ENCODE measurements around the gene ZFPM1. TPM values are rescaled to one million over a fixed set of nuclear protein-coding genes. Genes with fewer than 3 reads are reported as not detected.

ZFPM1 gene
- total RNA-seq, 1 experiment from 2014 or later: 14.6 TPM

DNA sequence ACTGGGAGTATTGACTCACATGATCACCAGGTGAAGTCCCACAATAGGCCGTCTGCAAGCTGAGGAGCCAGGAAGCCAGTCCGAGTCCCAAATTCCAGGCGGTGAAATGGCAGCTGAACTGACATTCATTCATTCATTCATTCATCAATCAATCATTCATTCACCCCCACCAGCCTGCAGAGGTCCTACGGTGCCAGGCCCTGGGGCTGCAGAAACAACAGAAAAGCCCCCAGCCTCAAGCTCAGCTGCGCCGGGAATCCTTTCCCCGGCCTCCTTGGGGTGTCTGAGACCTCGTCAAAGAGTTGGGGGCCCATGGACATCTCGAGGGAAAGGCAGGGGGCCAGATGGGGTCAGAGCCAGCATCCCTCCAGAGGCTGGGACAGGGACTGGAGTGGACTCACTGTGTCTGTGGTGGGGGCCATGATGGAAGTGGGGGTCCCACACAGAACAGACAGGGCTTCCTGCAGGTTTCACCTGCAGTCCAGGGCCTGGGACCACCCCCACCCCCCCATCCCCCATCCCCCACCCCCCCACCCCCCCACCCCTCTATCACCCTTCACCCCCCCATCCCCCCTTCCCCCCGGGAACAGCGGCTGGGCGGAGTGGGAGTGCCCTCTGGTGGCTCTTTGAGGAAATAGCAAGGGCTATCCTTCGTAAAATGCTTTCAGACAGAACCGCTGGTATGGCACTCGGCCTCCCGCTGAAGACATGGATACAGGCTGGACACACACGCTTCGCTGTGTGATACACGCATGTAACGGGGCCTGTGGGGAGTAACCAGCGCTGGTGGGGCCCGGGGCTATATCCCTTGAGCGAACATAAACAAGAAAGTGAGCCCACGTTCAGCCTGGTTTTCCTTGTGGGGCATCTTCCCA, 108.6 kb downstream of the ZFPM1 start:
- H3K9ac ChIP-seq (ENCODE audit: low read length): peak overlapping the region; percentile 6; the same call in 1 of the 2 replicates
- peak; percentile 36 for DNase-seq (ENCODE audit: low read depth, low spot score)

More for the DNA sequence above, 108.6 kb downstream of the ZFPM1 start:
- H3K4me3 ChIP-seq (replicated peaks in 1 of 2; ENCODE audit: low read depth in 1 of 2, low read length in 2 of 2): peak overlapping the region; percentile 28 to 45
- no peaks in the 10 kb centered on the region for H3K9me2 ChIP-seq (ENCODE audit: insufficient read depth)
- H3K27ac ChIP-seq (ENCODE audit: low read depth, low read length): no peak overlapping the region; the same call in 1 of the 2 replicates
- H3K36me3 ChIP-seq (ENCODE audit: control insufficient read depth in 1 of 2, insufficient read depth in 2 of 2, low read length in 2 of 2): no peaks in the 10 kb centered on the region
- ATAC-seq: peak; percentile 76
- RAD21 ChIA-PET (ENCODE audit: low non-redundant PET in 1 of 2, low total read pairs in 2 of 2, uncharacterized antibody in 2 of 2, unreplicated experiment in 2 of 2): interaction anchor here in 1 of 2 experiments (1.0 kb wide), 1 partner anchor 124 kb away, joined by 3 read pairs; no protein-coding TSS in a partner anchor
- no peak for TF ChIP-seq SP1 (IDR thresholded peaks at IDR 0.05; ENCODE audit: low read depth)
- TF ChIP-seq SRF (IDR thresholded peaks at IDR 0.05; ENCODE audit: low read depth): no peak
- TF ChIP-seq, protein P1, sequence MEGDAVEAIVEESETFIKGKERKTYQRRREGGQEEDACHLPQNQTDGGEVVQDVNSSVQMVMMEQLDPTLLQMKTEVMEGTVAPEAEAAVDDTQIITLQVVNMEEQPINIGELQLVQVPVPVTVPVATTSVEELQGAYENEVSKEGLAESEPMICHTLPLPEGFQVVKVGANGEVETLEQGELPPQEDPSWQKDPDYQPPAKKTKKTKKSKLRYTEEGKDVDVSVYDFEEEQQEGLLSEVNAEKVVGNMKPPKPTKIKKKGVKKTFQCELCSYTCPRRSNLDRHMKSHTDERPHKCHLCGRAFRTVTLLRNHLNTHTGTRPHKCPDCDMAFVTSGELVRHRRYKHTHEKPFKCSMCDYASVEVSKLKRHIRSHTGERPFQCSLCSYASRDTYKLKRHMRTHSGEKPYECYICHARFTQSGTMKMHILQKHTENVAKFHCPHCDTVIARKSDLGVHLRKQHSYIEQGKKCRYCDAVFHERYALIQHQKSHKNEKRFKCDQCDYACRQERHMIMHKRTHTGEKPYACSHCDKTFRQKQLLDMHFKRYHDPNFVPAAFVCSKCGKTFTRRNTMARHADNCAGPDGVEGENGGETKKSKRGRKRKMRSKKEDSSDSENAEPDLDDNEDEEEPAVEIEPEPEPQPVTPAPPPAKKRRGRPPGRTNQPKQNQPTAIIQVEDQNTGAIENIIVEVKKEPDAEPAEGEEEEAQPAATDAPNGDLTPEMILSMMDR (IDR thresholded peaks at IDR 0.05 in 2 of 3, conservative IDR thresholded peaks at IDR 0.05 in 1 of 3; ENCODE audit: borderline replicate concordance in 1 of 3, insufficient read depth in 1 of 3, low read depth in 2 of 3, low read length in 2 of 3): peak; percentile 73 to 85 (median 79)
- TF ChIP-seq, protein P2, sequence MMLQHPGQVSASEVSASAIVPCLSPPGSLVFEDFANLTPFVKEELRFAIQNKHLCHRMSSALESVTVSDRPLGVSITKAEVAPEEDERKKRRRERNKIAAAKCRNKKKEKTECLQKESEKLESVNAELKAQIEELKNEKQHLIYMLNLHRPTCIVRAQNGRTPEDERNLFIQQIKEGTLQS (IDR thresholded peaks at IDR 0.05): no peak
- TF ChIP-seq YY1 (IDR thresholded peaks at IDR 0.05; ENCODE audit: extremely low read depth, insufficient replicate concordance, low read depth, low read length): peak; percentile 12
- TF ChIP-seq POLR2AphosphoS5 (IDR thresholded peaks at IDR 0.05; ENCODE audit: low read depth, low read length): no peak
- TF ChIP-seq ZNF274 (IDR thresholded peaks at IDR 0.05; ENCODE audit: low read depth, low read length): no peak
- peak; percentile 85 for TF ChIP-seq RAD21 (IDR thresholded peaks at IDR 0.05; ENCODE audit: low read depth)
- H3K4me1 ChIP-seq (ENCODE audit: control insufficient read depth in 1 of 2, insufficient read depth in 2 of 2, low read length in 2 of 2): peaks cover 10 to 34% of the 10 kb centered on the region in 2 experiments; a peak in 3 of 4 replicates
- BruUV-seq (replicated peaks): no TSS peak
- H3K4me2 ChIP-seq (ENCODE audit: low read length): peak overlapping the region; percentile 73
- H3K79me2 ChIP-seq (ENCODE audit: insufficient read depth, low read length): no peaks in the 10 kb centered on the region
- H3K27me3 ChIP-seq (ENCODE audit: insufficient read depth, low read length): no peaks in the 10 kb centered on the region
- CTCF ChIA-PET: interaction anchor here (1.4 to 3.5 kb wide), 3 partner anchors 9 to 123 kb away, joined by 4 to 15 read pairs (median 13); partner anchors contain the start of genes ZC3H18 and ZFPM1
- H2AFZ ChIP-seq (ENCODE audit: low read depth, low read length, poor library complexity, severe bottlenecking): peak overlapping the region; percentile 40
- intact Hi-C loops (cut with micrococcal nuclease): loop anchor here (1.0 kb wide), 2 partner anchors 118 to 783 kb away; no protein-coding TSS in a partner anchor
- POLR2A ChIA-PET: no interaction called here
- peaks cover 0 to 1% of the 10 kb centered on the region in 2 experiments; a peak in 1 of 4 replicates for H3K9me3 ChIP-seq (ENCODE audit: control insufficient read depth in 1 of 2, insufficient read depth in 1 of 2, low read depth in 1 of 2, low read length in 2 of 2)
- no peaks in the 10 kb centered on the region for H4K20me1 ChIP-seq (ENCODE audit: insufficient read depth)

Data from HCT116 (cell line).